EH (cell line): Measurements from ENCODE around the gene GTF3C2.
A peak's percentile ranks its signal among the peaks of the same experiment; 100 is the strongest.

Experiments
- DNase-seq: peaks from one replicate; pipeline ENCODE4 v3.0.0-alpha.2; 2015; ENCODE audit warnings: low read depth

GTF3C2 gene, protein sequence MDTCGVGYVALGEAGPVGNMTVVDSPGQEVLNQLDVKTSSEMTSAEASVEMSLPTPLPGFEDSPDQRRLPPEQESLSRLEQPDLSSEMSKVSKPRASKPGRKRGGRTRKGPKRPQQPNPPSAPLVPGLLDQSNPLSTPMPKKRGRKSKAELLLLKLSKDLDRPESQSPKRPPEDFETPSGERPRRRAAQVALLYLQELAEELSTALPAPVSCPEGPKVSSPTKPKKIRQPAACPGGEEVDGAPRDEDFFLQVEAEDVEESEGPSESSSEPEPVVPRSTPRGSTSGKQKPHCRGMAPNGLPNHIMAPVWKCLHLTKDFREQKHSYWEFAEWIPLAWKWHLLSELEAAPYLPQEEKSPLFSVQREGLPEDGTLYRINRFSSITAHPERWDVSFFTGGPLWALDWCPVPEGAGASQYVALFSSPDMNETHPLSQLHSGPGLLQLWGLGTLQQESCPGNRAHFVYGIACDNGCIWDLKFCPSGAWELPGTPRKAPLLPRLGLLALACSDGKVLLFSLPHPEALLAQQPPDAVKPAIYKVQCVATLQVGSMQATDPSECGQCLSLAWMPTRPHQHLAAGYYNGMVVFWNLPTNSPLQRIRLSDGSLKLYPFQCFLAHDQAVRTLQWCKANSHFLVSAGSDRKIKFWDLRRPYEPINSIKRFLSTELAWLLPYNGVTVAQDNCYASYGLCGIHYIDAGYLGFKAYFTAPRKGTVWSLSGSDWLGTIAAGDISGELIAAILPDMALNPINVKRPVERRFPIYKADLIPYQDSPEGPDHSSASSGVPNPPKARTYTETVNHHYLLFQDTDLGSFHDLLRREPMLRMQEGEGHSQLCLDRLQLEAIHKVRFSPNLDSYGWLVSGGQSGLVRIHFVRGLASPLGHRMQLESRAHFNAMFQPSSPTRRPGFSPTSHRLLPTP

DNA sequence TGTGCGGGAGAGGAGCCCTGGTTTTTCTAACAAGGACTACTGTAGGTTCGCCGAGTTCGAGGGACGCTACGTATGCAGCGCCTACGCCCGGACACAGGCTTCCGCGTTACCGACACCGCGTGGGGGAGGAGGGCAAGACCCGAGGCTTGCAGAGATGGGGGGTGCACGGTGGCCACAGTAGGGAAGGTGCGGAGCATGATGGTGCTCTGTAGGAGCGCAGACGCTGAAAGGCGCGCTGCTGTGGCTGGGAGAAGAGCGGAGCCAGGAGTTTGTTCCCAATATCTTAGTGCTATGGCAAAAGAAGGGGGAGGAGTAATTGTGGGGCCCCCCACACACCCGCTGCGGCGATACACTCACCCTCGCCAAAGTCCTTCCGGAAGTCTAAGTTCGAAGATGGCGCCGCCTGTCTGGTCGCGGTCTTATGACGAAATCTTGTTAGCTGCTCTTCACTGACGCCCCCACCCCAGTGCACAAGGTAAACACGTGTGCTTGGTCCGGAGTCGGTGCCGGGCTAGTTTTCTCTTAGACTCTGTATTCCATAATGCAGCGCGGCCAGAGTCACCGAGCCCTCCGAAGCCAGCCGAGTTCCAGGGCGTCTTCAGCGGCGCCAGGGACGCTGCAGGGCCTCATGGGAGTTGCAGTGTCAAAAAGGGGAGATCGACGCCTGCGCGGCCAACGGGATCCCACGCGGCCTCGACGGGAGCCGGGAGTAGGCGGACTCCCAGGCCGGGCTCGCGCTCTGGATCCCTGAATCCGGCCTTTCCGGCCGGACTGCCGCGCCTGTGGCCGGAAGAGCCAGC, at the start of gene GTF3C2:
Gene GTF3C2, minus strand, starts transcription at position 383 of the 800 bp plus-strand sequence. CDS start 13,210 bp downstream, outside the sequence.
- DNase-seq: peak; percentile 97

DNA sequence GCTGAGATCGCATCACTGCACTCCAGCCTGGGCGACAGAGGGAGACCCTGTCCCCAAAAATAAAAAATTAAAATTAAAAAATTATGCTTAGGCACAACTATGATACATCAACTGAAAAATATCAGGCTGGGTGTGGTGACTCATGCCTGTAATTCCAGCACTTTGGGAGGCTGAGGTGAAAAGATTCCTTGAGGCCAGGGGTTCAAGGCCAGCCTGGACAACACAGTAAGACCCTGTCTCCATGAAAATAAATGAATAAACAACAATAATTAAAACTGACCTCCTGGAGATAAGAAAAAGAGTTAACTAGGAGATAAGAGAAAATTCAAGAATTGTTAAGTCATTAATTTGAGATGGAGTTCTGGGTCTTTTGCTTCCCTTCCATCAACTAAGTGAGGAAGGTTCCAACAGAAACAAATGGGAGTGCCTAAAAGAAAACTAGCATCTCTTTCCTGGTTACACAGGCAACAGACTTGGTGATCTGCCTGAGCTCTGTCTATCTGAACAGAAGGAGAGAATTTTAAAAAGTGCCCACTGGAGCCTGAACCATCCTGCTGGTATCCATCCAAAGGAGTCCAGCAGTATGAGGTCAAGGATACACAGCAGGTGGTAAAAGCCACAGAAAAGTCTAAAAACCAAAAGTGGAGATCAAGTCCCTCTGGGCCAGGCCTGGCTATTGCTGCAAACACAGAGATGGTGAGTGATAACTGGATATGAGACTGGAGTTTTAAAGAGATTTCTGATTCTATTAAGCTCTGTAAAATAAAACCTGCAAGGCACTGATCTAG, 44.0 kb upstream of the GTF3C2 start:
- peak; percentile 35 for DNase-seq

DNA sequence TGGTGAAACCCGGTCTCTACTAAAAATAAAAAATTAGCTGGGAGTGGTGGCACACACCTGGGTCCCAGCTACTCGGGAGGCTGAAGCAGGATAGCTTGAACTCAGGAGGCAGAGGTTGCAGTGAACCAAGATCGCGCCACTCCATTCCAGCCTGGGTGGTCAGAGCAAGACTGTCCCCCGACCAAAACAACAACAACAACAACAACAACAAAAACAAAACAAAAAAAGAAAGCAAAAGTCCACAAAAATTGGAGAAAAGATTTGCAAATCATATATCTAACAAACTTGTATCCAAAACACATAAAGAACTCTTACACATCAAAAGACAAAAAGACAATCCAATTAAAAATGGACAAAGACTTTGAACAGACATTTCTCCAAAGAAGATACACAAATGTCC, 42.4 kb upstream of the GTF3C2 start:
- no peak for DNase-seq

DNA sequence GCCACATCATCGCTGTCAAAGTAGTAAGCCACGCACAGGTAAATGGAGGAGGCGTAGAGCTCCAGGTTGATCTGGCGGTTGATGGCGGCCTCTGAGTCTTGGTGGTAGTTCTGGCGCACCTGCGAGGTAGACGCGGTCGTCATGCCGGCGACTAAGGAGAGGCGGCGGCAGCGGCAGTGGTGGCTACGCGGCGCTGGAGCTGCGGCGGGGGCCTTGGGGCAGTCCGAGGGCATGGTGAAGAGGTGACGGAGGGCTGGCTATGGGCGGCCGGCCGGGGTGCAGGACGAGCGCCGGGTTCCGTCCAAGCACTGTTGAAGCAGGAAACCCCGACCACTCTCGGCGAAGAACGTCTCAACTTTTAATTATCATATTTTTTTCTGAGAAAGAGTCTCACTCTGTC, 36.7 kb upstream of the GTF3C2 start:
- DNase-seq: no peak

DNA sequence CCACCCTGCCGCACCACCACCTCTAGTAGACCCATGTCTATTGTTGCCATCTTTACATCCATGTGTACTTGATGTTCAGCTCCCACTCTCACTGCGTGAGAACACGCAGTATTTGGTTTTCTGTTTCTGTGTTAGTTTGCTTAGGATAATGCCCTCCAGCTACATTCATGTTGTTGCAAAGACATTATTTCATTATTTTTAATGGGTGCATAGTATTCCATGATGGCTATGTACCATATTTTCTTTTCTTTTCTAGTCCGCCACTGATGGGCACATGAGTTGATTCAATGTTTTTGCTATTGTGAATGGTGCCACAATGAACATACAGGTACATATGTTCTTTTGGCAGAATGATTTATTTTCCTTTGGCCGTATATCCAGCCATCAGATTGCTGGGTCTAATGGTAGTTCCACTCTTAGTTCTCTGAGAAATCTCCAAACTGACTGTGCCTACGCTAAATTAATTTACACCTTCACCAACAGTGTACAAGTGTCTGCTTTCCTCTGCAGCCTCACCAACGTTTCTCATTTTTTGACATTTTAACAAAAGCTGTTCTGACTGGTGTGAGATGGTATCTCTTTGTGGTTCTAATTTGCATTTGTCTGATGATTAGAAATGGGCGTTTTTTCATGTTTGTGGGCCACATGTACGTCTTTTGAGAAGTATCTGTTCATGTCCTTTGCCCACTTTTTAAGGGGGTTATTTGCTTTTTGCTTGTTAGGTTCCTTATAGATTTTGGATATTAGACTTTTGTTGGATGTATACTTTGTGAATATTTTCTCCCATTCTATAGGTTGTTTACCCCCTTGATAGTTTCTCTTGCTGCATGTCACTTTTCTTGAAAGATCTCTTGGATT, 34.5 kb upstream of the GTF3C2 start:
- DNase-seq: no peak

DNA sequence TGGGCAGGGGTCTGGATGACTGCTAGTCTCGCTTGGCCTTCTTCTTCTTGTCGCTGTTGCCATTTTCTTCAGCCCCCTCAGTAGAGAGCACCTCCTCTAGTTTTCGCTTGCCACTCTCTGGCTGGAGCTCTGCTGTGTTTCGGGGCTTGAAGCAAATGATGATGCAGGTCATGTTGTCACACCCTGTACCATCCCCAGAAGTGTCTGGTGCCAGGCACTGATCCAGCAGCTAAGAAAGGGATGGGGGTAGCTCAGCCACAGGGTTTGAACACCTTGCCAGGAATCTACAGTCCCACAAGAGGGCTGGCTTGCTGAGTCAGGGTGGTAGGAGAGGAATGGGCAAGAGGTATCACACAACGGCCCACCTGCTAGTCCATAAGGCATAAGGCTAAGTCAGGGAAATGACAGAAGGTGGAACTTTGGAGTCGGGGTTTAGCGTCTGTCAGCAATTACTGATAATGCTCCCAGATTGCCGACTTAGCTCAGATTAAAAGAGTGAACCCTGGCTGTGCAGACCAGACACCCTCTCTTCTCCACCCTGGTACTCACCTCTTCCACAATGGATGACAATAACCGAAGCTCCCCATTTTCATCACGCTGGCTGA, 25.1 kb upstream of the GTF3C2 start:
- DNase-seq: no peak

DNA sequence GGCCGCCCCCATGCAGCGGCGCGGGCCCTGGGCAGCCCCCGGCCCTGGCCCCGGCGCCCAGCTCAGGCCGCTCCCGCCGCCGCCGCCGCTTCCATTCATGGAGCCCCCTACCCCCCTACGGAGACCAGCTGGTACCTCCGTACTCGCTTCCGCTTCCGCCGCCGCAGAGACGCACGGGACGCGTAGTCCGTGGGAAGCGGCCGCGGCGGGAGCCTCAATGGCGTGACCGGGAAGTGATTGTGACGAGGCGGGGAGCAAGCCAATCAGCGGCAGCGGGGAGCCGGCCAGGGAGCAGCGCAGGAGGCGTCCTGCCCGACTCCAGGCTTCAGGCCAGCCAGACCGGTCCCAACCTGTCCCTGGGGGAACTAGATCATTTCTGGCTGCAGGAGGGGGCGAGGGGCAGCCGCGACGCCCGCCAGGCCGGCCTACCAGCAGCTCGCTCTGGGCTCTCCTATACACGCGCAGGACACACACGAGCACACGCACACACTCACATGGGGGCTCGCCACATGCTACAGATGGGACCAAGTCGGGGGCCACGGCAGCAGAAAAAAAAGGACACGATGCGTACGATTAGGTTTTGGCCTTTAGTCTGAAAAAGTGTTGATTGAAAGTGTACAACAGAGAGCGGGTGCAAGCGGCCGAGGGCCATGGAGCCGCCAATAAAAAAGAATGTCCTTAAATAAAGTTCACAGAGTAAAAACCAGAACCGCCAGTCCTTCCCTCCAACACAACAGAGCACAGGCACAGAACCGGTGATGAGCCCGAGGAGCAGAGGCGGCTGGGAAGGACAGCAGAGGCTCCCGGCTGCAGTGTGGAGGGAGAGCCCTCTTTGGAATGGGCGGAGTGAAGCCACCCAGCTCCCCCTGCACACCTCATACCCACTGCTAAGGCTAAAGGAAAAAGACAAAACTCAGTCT, 24.3 kb upstream of the GTF3C2 start, which contains the start of gene ZNF513:
Gene ZNF513, minus strand, starts transcription at position 109 of the 920 bp plus-strand sequence. CDS start 208 bp downstream, outside the sequence.
- peak; percentile 94 for DNase-seq

DNA sequence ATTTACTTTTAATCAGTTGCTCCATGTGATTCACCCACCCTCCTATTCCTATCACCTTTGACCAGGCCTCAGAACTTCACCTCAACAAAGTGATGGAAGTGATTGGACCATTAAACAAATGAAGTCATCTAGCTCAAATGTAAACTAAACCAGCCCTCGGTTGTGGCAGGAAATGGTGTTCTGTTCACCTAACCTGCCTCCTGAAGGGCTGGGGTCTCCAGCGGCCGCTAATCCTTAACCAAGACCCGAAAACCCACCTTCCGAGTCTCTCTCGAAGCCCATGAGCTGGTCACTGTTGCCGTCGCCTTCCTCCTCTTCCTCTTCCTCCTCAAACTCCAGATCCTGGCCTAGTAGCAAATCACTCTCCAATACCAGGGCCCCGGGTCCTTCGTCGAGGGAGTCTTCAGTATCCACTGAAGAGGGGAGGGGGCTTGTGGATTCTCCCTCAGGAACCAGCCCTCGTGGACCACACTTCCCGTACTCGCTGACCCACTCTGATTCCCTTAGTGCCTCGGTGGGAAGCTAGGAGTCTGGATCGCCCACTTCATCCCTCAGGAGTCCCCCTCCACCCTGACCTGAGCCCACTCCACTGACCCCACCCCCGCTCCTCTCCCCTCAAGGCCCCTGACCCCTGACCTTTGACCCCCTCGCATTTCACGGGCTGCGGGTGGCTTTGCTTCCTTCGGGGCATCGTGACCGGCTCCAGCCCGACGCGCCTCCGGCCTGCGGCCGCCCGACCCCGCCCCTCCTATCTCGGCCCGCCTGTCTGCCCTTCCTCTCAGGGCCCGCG, 23.5 kb upstream of the GTF3C2 start:
- DNase-seq: peak; percentile 52

DNA sequence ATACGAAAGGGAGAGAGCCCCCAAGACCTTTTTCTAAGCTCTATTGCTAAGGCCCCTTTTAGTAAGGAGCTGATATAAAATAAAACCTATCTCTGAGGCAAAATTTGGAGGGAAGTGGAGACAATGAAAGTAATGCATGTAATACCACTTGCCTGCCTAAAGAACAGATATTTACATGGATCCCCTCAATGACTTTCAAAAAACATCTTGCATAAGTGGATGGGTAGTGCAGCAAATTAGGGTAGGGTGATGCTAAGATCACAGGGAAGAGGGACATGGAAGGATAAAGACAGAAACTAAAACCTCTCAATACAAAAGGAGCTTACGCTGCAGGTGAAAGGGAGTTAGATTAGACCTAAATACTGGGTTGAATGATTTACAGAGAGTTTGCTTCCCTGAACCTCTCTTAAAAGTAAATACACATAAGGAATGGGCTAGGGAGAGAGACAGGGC, 22.8 kb upstream of the GTF3C2 start:
- no peak for DNase-seq

DNA sequence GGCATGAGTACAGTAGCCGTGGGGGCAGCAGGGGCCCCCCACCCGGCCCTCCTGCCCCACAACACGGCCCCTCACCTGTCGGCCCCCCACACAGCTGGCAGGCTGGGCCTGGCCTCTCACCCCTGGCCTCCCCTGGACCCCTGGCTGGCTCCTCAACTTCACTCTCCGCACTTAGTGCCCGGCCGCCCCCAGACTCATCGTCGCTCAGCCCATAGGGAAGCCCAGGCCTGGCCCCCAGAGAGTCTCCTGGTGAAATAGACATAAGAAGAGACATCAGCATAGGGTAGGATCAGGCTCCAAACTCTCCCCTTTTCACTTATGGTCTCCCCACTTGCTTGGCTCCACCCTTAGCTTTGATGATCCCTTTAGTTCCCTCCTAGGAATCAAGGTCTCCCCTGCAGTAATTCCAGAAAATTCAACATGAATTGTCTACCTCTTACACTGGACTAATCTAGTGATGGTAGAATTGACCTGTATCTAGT, 22.3 kb upstream of the GTF3C2 start:
- no peak for DNase-seq

DNA sequence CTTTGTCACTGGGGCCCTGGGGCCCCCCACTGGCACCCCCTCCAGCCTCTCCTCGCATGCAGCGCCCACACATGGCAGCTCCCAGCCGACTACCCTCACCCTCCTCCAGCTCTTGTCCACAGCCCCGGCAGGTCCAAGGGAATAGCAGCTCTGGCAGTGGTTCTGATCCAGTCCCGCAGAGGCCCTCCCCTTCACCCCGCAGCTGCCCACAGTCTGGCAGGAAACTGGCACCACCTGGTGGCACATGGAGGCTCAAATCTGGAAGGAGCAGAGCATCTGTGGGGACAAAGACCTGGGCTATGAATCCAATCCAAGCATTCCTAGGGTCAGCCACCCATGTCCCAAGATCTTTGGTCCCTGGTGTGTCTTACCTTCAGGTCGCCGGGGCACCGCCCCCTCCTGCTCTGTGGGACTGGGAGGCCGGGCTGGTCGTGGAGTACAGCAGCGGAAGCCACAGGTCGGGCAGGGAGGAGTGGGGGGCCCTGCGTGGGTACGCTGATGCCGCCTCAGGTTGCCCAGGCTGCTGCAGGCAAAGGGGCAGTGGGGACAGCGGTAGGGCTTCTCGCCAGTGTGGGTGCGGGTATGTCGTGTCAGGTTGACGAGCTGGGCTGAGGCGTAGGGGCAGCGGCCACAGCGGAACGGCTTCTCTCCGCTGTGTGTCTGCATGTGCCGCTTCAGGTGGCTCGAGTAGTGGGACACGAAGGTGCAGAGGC, 21.7 kb upstream of the GTF3C2 start:
- DNase-seq: peak; percentile 28

DNA sequence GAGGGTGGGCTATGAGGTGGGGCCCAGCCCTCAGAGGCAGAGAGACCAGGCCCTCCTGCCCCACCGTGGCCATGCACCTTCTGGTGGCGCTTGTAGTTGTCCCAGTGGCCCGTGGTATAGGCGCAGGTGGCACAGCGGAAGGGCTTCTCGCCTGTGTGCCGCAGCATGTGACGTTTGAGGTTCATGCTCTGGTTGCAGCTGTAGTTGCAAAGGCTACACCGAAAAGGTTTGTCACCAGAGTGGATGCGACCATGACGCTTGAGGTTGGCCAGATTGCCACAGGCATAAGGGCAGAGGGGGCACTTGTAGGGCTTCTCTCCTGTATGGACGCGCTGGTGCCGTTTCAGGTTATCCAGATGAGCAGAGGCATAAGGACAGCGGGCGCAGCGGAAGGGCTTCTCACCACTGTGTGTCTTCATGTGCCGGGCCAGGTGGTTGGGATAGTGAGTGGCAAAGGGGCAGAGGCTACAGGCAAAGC, 21.1 kb upstream of the GTF3C2 start:
- DNase-seq: no peak

DNA sequence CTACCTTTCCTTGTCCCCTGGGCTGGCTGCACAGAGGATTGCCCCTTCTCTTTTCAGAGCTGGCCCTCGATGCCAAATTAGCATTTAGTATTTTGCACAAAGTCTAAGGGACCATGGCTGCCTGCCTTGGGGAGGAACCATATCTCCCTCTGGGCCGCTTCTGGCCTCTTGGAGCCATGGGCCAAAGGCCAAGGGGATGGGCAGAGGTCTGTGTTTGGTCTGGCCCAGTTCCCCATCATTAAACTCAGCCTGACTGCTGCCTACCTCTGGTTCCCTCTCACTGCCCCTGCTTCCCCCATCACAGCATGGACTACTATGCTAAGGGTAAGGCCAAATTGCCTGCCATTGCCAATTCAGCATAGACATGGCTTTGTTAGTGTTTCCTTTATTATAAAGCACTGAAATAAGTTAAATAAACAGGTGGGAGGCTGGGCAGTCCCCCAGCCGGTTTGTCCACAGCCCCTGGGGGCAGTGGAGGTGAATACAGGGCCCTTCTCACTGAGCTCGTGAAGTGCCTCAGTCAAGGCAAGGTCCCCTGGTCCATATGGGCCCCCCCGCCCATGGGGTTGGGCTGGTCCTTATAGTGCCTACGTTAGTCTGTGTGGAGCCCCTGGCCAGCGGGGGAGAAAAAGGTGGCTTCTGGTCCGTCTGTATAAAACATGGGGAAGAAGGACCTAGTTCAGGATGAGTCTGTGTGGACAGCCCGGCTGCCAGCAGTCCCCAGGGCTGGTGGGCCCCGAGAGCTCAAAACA, 20.5 kb upstream of the GTF3C2 start:
- DNase-seq: no peak

DNA sequence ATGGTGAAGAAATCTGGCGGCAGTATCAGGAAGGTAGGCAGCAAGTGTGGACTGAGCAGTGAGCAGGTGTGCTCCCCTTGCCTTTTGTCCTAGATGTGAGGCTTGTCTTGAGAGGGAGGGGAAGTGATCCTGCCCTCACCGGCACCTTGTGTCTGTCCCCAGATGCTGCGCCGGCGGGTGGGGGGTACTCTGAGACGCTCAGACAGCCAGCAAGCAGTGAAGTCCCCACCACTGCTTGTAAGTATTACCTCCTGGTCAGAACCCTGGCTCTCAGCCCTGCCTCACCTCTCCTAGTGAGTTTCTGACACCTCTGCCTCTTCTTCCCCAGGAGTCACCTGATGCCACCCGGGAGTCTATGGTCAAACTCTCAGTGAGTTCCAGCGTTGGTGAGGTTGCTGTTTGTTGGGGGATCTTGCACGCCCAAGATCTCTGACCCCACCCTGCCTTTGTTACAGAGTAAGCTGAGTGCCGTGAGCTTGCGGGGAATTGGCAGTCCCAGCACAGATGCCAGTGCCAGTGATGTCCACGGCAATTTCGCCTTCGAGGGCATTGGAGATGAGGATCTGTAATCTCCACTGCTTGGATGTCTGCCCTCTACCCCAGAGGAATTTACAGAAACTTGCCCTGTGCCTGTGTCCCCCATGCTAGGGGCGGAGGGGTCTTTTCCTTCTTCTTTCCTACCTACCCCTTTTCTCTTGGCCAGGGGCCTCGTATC, 19.7 kb upstream of the GTF3C2 start:
- no peak for DNase-seq

DNA sequence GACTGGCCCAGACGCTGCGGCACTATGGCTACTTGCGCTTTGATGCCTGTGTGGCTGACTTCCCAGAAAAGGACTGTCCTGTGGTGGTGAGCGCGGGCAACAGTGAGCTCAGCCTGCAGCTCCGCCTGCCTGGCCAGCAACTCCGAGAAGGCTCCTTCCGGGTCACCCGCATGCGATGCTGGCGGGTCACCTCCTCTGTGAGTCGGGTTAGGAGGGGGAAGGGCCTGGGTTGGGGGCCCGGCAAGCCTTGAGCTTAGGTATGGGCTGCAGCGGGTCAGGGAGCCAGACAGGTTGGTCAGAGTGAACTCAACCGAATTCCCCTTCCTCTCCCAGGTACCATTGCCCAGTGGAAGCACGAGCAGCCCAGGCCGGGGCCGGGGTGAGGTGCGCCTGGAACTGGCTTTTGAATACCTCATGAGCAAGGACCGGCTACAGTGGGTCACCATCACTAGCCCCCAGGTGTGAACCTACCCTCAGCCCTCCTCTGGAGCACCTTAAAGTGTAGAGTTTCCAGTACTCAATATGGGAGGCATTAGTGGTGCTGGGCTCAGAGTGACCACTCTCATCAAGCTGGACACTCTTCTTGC, 19.0 kb upstream of the GTF3C2 start:
- no peak for DNase-seq
